HG02852 (cell line): ENCODE data around the gene GNAI1.

Source experiments
- ATAC-seq: cut with Tn5 transposase; IDR thresholded peaks from one replicate; pipeline ENCODE4 v1.9.1; 2021; ENCODE audit warnings: mild to moderate bottlenecking, moderate library complexity; ENCODE audit not compliant: unreplicated experiment

GNAI1 gene

GRCh38 chr7:80134536-80135308, at the start of gene GNAI1:
GNAI1 (plus strand) TSS chr7:80134831; CDS start chr7:80135161, 330 bp downstream.
- ATAC-seq: no peak

GRCh38 chr7:80087051-80087770, 47.4 kb upstream of the GNAI1 start:
- ATAC-seq: no peak

GRCh38 chr7:80087771-80088170, 46.9 kb upstream of the GNAI1 start:
- no peak for ATAC-seq

- ATAC-seq: no peak
These were observed 45.9 kb upstream of the GNAI1 start for GRCh38 chr7:80088705-80089104.

GRCh38 chr7:80089366-80089765, 45.3 kb upstream of the GNAI1 start:
- ATAC-seq: no peak

GRCh38 chr7:80093349-80093748, 41.3 kb upstream of the GNAI1 start:
- no peak for ATAC-seq

GRCh38 chr7:80095545-80095944, 39.1 kb upstream of the GNAI1 start:
- ATAC-seq: no peak

- no peak for ATAC-seq
These were observed 36.9 kb upstream of the GNAI1 start for GRCh38 chr7:80097756-80098155.

- no peak for ATAC-seq
These were observed 35.8 kb upstream of the GNAI1 start for GRCh38 chr7:80098795-80099194.

- no peak for ATAC-seq
These were observed 34.4 kb upstream of the GNAI1 start for GRCh38 chr7:80100254-80100653.

- ATAC-seq: no peak
These were observed 28.8 kb upstream of the GNAI1 start for GRCh38 chr7:80105701-80106408.

- no peak for ATAC-seq
These were observed 28.0 kb upstream of the GNAI1 start for GRCh38 chr7:80106498-80107113.

- ATAC-seq: no peak
These were observed 27.4 kb upstream of the GNAI1 start for GRCh38 chr7:80107278-80107677.

GRCh38 chr7:80110376-80110775, 24.3 kb upstream of the GNAI1 start:
- no peak for ATAC-seq

- no peak for ATAC-seq
These were observed 20.5 kb upstream of the GNAI1 start for GRCh38 chr7:80114159-80114558.

GRCh38 chr7:80124526-80125264, 9.9 kb upstream of the GNAI1 start:
- no peak for ATAC-seq

GRCh38 chr7:80127412-80128160, 7.0 kb upstream of the GNAI1 start:
- no peak for ATAC-seq

GRCh38 chr7:80128918-80129317, 5.7 kb upstream of the GNAI1 start:
- no peak for ATAC-seq

GRCh38 chr7:80129785-80130184, 4.8 kb upstream of the GNAI1 start:
- no peak for ATAC-seq
